Stimulated activated CD8-positive, alpha-beta memory T cell treated with anti-CD3 and anti-CD28 coated beads, Interleukin-15, amount 100 ng/mL, for 4 hours (primary cell): ENCODE data around the gene MAGEB17.

ENCODE experiments used
- DNase-seq, 2 donors: peaks; one replicate each; pipeline ENCODE4 v3.0.0-alpha.2; 2020; ENCODE audit warnings: low read depth in 2 of 2

MAGEB17 gene

DNA sequence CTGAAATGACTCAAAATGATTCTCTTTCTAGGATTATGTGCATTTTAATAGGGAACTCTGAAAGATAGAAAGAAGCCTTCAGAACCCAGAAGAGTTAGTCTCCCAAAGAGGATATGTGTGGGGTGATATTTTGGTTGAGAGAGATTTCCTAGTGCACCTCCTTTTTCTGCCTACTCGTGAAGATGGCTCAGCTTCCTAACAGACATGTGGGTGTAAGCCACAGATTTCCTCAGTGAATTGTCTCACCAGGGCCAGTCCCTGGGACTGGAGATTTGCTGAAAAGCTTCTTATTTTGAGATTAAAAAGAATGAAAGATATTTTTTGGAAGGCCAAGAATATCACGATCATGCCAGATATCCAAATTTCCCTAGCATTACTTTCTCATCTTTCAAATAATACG lies 42.8 kb downstream of the MAGEB17 start:
- DNase-seq, result no peak

DNA sequence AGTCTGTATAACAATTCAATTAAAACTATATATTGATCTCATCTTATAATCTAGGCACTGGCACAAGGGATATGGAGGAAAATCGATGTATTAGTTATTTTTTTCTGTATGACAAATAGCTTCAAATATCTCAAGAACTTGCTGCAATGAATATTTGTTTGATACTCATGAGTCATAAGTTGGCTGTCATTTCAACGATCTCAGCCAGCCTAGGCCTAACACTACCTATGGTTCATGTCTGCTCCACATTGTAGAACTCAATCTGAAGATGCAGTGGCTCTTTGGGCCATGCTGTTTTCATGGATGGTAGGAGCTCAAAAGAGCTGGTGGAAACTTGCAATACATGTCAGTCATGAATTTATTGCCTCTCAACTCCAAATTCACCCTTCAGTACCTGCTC lies 44.7 kb downstream of the MAGEB17 start:
- DNase-seq, result no peak

- no peak for DNase-seq
These were observed 45.2 kb downstream of the MAGEB17 start for GRCh38 chrX:16212436-16212835.

DNA sequence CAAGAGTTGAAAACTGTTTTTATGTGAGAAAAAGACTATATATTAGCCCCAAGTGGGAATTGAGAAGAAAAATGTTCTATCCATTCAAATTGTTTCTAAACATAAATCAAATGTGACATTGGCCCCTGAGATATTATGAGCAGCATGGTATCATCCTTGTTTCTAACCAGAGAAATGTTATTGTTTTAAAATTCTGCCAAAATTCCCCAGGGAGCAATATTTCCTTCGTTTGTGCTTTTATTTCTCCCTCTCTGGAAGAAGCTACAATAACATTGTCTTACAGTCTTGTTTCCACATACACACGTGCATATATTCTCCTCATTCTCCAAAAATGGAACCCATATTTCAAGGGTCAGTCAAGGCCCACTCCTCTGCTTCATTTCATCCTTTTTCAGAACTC lies 46.7 kb downstream of the MAGEB17 start:
- no peak for DNase-seq

DNA sequence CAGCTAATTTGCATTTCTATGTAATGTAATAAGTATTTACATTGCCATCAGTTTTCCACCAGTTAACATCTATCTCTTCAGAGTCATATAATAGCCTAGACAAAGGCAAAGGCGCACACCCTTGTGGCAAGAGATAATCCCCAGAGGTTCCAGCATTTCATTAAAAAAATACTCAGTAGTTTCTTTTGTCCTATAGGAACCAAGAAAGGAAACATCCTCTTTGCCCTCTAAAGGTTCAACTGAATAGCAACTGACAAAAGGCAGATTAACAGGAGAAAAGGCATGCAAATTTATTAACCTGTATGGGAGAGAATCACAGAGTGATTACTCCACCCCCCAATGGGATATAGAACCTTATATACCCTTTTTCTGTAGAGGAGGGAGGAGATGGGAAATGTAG lies 48.4 kb downstream of the MAGEB17 start:
- DNase-seq, result no peak
